Effector CD8-positive, alpha-beta T cell (primary cell): ENCODE data around the gene MRGPRF.

Experiments used
- DNase-seq: peaks from one replicate; lab custom pipeline; 2025; lab: John Stamatoyannopoulos, UW

MRGPRF gene

GRCh38 chr11:68963779-68964178, 49.3 kb downstream of the MRGPRF start:
- DNase-seq, result no peak

- DNase-seq, result no peak
Observed at GRCh38 chr11:68962527-68963250, 50.4 kb downstream of the MRGPRF start.

- no peak for DNase-seq
Observed at GRCh38 chr11:68961245-68961644, 51.8 kb downstream of the MRGPRF start.

- no peak for DNase-seq
Observed at GRCh38 chr11:68960294-68961071, 52.6 kb downstream of the MRGPRF start.

GRCh38 chr11:68959465-68960293, 53.4 kb downstream of the MRGPRF start:
- no peak for DNase-seq

- no peak for DNase-seq
Observed at GRCh38 chr11:68958211-68958610, 54.8 kb downstream of the MRGPRF start.

GRCh38 chr11:68956547-68957254, 56.3 kb downstream of the MRGPRF start:
- DNase-seq, result no peak

GRCh38 chr11:68956142-68956541, 56.9 kb downstream of the MRGPRF start:
- peak; percentile 6 for DNase-seq

GRCh38 chr11:68955607-68955958, 57.5 kb downstream of the MRGPRF start:
- DNase-seq, result no peak

GRCh38 chr11:68954836-68955606, 58.0 kb downstream of the MRGPRF start:
- no peak for DNase-seq
